Brain pericyte (primary cell): ENCODE results near the gene FAM167B.
"Not testable (repeated sequence)": the region's sequence is repeated elsewhere in the genome, so short reads cannot be mapped to it uniquely, and the experiment has no call there.

Experiments used
- DNase-seq: peaks from one replicate; pipeline ENCODE4 v3.0.0-alpha.2; 2012; ENCODE audit warnings: low read depth, low spot score

Gene FAM167B

GRCh38 chr1:32257227-32257508 lies 10.1 kb downstream of the FAM167B start:
- DNase-seq: no peak

- DNase-seq: not testable (repeated sequence)
Measured at GRCh38 chr1:32263236-32263593, 16.2 kb downstream of the FAM167B start.

GRCh38 chr1:32263744-32264143 lies 16.7 kb downstream of the FAM167B start:
- DNase-seq: no peak

GRCh38 chr1:32265846-32266245 lies 18.8 kb downstream of the FAM167B start:
- no peak for DNase-seq

- DNase-seq: no peak
Measured at GRCh38 chr1:32266921-32267591, 20.0 kb downstream of the FAM167B start.

GRCh38 chr1:32269744-32270143 lies 22.7 kb downstream of the FAM167B start:
- DNase-seq: no peak

GRCh38 chr1:32272557-32273390 lies 25.8 kb downstream of the FAM167B start:
- no peak for DNase-seq

GRCh38 chr1:32273391-32274208 lies 26.6 kb downstream of the FAM167B start:
- DNase-seq: no peak

- no peak for DNase-seq
Measured at GRCh38 chr1:32274646-32275340, 27.8 kb downstream of the FAM167B start.

- no peak for DNase-seq
Measured at GRCh38 chr1:32275424-32275823, 28.4 kb downstream of the FAM167B start.

GRCh38 chr1:32276032-32276782 lies 29.2 kb downstream of the FAM167B start:
- DNase-seq: no peak

- not testable (repeated sequence) for DNase-seq
Measured at GRCh38 chr1:32284777-32285176, 37.8 kb downstream of the FAM167B start.

GRCh38 chr1:32285658-32286057 lies 38.6 kb downstream of the FAM167B start:
- no peak for DNase-seq

GRCh38 chr1:32286763-32287162 lies 39.7 kb downstream of the FAM167B start:
- DNase-seq: no peak

- no peak for DNase-seq
Measured at GRCh38 chr1:32289256-32289655, 42.2 kb downstream of the FAM167B start.

- no peak for DNase-seq
Measured at GRCh38 chr1:32291145-32291707, 44.2 kb downstream of the FAM167B start.

GRCh38 chr1:32291708-32292538 lies 44.9 kb downstream of the FAM167B start, which contains the start of gene HDAC1:
TSS of gene HDAC1 (plus strand) at chr1:32292083. CDS start at chr1:32292170, 87 bp downstream.
- DNase-seq: peak; percentile 41

GRCh38 chr1:32298211-32298610 lies 51.2 kb downstream of the FAM167B start:
- not testable (repeated sequence) for DNase-seq
